HG03520 (cell line): Measurements from ENCODE around the gene B3GNT5.

Source experiments
- ATAC-seq: cut with Tn5 transposase; IDR thresholded peaks from one replicate; pipeline ENCODE4 v1.9.1; 2021; ENCODE audit warnings: mild to moderate bottlenecking, moderate library complexity; ENCODE audit not compliant: unreplicated experiment

Gene B3GNT5

DNA sequence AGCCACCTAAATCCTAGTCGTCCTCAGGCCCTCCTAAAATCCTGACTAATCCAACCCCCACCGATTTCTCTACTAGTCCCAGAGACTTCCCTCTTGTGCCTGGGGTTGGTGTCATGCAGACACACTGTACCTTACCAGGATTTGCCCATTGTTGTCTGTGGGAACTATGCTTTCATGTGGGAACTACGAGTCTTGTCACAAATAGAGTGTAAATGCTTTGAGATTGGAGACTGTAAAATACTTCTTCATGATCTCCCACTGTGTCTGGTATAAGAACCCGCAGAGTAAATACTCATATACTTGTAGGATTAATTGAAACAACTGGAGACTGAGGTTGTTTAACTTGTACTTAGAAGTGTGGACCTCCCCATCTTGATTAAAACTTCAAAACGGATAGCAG lies 11.2 kb downstream of the B3GNT5 start:
- no peak for ATAC-seq

DNA sequence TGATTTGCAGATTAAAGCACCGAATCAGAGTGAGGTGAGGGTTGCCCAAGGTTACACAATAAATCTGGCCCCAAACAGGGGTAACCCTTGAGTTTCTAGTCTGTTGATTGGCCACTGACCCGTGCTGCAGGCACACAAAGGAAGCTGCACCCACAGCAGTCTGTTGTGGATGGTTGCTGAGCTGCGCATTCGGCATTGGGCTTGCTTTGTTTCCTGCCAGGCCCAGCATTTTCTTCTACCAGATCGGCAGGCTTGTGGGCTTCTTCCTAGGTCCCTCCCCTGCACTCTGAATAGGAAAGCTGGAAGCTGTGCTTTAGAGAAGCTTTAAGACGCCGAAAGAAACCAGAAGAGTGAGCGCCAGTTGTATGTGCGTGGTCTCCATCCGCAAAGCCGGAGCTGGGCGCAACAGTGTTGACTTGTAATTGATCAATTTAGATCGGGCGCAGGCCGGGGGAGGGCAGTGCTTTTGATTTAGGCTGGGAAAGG lies 12.1 kb downstream of the B3GNT5 start:
- ATAC-seq, result no peak

DNA sequence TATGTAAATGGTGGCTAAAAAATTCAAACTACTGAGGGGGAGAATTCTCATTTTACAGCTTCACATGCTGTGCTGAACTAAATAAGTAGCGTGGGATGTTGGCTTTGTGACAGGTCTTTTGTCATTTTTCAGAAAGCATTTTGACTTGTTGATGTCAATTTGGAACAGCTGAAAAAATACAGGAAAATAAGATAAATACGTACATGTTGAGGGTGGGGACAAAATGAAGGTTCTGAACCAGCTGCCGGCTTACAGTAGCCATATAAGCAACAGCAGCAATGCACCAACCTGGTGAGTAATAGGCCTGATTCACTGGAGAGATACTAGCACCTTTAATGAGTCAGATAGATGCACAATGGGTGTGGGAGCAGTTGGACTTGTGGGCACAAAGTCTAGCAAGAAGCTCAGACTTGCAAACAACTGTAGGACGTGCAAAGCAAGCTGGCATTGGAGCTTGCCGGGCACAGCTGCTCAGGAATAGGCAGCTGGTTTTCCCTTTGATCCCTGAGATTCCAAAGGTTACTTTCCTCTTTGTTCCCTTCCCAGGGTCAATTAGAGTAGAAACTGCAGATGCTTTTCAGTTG lies 12.9 kb downstream of the B3GNT5 start:
- no peak for ATAC-seq

DNA sequence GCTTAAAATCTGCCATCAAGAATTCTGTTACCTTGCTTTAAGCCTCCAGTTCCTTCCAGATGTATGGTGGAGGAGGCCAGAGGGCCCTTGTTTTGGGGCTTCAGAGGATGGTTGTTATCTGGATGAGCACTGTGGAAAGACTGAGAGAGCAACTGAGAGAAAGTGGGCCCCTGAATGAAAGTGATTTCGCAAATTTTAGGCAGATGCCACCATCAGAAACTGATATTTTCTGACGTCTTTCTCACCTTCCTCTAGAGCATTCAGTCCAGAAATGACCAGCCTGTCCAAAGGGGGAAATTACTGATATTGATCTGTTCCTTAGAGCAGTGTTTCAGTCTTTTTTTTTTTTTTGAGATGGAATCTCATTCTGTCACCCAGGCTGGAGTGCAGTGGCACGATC lies 13.4 kb downstream of the B3GNT5 start:
- no peak for ATAC-seq

DNA sequence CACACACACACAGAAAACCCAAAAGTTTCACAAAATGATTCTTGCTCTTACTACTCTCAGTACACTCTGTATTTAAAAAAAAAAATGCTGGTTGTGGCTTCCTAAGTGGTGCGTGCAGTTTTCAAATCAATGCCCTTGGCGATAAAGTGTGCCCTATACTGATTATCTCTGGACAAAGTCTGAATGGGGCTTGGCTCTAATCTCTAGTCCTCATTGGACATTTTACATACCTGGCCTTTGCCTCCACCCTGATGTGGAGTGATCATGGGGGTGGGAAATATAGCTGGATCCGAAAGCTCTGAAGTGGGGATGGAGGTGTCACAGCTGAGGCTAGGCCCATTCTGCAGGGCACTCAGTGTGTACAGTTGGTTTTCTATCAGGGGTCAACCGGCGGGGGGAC lies 14.1 kb downstream of the B3GNT5 start:
- ATAC-seq, result no peak

DNA sequence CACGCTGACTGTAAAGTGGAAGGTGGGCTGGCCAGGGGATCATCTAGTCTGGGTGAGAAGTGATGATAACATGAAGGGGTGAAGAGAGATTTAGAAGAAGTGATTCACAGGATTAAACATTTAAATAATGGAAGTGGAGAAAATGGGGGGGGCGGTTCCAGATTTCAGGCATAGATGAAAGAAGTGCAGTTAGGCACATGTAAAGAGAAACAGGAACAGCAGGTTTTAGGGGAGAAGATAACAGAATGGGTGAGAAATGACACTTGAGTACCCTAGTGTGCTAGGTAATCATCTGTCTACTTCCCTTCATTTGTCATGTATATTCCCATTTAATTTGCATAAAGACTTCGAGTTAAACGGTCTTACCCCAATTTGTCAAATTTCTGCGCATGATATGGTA lies 15.3 kb downstream of the B3GNT5 start:
- ATAC-seq, result no peak

DNA sequence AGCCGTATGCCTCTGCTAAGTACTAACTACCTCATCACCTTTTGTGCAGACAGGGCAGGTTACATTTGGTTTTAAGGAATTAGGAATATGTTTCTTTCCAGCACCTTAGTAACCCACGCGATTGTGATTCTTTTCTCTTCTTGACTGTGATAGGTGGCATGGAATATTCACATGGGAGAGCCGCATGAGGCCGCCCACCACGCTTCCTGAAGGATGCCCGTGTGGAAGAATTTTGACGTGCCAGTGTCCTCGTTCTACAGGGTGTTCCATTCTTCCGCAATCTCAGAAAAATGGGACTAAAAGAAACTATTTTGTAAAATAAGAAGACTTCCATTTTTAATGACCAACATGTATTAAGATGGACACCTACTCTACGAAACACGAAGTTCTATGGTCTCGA lies 16.3 kb downstream of the B3GNT5 start:
- ATAC-seq, result no peak

DNA sequence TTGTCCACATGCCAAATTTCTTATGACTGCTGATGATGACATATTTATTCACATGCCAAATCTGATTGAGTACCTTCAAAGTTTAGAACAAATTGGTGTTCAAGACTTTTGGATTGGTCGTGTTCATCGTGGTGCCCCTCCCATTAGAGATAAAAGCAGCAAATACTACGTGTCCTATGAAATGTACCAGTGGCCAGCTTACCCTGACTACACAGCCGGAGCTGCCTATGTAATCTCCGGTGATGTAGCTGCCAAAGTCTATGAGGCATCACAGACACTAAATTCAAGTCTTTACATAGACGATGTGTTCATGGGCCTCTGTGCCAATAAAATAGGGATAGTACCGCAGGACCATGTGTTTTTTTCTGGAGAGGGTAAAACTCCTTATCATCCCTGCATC lies 17.3 kb downstream of the B3GNT5 start:
- no peak for ATAC-seq

DNA sequence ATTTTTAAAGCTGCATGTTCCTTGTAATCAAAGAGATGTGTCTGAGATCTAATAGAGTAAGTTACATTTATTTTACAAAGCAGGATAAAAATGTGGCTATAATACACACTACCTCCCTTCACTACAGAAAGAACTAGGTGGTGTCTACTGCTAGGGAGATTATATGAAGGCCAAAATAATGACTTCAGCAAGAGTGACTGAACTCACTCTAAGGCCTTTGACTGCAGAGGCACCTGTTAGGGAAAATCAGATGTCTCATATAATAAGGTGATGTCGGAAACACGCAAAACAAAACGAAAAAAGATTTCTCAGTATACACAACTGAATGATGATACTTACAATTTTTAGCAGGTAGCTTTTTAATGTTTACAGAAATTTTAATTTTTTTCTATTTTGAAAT lies 19.1 kb downstream of the B3GNT5 start:
- no peak for ATAC-seq

DNA sequence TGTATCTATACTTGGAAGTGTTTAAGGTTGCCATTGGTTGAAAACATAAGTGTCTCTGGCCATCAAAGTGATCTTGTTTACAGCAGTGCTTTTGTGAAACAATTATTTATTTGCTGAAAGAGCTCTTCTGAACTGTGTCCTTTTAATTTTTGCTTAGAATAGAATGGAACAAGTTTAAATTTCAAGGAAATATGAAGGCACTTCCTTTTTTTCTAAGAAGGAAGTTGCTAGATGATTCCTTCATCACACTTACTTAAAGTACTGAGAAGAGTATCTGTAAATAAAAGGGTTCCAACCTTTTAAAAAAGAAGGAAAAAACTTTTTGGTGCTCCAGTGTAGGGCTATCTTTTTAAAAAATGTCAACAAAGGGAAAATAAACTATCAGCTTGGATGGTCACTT lies 19.7 kb downstream of the B3GNT5 start:
- no peak for ATAC-seq

DNA sequence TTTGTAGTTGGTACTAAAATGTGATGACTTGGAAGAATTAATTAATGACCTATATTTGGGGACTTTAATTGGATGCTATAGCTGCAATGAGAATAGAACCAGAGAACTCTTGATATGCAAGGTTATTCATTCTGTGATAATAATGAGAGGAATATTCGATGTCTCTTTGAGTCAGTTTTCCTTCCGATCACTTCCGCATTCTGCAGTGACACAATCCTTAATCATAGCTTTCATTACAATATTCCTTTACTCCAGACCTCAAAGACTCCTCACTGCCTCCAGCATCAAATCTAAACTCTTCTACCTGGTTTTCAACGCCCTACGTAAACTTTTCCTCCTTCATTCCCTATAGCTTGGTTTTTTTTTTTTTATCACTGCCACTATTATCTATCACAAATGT lies 21.6 kb downstream of the B3GNT5 start:
- ATAC-seq, result no peak

DNA sequence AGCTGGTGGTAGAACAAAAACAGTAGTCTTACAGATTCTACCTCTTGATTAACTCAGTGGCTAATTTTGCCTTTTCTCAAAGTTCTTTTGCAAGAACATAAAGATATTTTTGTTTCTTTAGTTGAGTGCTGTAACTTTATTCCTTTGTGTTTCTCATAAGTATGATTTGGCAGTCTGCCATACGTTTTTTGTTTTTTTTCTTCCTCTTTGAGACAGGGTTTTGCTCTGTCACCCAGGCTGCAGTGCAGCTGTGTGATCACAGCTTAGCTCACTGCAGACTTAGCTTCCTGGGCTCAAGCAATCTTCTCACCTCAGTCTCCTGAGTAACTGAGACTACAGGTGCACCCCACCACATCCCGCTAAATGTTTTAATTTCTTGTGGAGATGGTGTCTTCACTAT lies 22.4 kb downstream of the B3GNT5 start:
- no peak for ATAC-seq

DNA sequence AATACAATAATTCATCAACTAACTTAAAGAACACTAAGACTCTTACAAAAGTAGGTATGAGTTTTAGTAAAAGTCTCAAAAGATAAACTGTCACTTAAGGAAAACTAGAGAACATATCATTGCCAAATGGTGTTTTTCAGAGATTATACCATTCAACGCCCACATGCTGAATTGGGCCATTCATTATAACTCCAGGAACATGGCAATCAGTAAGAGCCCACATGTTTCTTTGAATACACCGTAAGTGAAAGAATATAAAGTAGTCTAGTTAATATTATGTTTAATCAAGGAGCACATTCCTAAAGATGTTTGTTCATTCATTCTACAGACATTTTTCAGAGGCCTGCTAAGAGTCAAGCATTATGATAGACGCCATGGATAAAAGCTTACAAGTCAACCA lies 22.9 kb downstream of the B3GNT5 start:
- ATAC-seq, result no peak

DNA sequence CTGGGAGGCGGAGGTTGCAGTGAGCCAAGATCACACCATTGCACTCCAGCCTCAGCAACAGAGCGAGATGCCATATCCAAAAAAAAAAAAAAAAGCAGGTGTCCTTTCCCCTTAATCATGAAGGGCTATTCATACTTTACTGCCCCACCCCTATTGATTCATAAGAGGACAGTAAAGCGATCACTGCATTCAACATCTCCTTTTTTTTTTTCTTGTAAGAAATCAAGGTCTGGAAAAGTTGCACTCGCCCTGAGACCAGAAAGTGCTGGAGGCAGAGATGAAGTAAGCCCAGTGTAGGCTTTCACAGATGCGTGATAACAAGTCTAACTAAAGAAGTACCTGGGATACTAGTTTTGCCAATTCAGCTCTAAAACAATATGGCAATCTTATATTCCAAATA lies 24.2 kb downstream of the B3GNT5 start:
- no peak for ATAC-seq

DNA sequence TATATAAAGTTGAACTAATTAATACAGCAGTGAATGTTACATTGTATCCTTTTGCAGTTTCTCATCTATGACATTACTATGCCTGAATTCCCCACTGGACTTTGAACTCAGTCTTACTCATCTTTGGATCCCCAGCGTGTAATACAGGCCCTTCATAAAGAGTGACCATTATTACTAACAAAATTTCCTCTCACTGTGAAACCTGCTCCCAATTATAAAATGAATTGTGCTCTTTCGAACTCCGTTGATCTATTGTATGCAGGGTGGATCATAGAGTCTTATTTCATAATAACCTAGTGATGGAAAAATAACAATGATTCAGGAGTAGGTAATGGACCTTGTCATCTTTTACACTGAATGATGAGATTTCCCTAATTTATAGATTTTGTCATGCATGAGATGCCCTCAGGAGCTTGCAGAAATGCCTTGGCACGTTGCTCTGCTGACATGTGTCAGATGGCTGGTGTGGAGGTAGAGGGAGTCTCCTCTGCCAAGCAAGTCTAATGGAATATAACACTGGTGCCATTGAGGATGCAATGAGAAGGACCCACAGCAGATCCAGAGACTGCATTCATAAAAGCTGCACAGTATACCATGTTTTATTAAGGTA lies 25.5 kb downstream of the B3GNT5 start:
- no peak for ATAC-seq

DNA sequence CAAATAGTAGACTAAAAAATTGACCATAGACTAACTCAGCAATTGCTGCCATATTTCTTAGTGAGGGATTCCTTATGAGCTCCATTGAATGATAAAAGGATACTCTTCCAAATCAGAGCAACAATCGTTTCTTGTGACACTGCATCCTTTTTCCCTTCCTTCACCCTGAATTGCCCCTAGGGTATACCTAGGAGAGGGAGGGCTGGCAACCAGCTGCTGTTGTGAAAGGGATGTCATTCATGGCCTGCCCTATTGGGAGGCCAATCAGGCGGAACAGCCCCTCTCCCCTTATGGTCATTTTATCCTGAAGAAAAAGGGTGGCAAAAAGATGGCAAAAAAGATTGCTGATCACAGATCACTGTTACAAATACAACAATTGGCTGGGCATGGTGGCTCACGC lies 26.3 kb downstream of the B3GNT5 start:
- ATAC-seq, result no peak

DNA sequence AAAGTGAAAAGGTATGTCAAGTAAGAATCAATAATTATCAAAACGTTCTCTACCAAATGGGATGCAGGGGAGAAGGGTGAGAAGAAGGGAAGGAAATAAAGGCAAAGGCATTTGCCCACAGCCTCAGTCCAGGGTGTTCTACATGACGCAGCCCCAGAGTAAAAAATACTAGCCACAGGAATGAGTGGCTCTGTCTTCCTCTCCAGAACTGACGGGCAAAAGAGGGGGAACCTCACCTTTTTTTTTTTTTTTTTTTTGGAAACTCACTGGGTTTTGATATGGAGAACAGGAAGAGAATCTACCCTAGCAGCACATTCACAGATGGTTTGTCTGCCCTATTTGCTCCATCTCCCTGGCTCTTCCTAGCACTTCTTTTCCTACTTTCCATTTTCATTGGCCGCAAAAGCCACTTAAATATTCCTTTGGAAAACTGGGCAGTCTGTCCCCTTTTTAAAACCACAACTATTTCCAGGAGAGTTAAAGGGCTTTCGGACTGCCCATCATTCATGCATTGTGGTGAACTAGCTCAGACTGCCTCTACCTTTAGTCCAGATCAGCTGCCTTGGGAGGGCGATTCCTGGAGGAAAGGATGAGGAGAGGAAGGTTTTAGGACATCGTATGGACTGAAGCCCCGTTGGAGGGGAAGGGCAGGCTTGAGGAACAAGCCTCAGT lies 28.2 kb downstream of the B3GNT5 start:
- ATAC-seq, result no peak

DNA sequence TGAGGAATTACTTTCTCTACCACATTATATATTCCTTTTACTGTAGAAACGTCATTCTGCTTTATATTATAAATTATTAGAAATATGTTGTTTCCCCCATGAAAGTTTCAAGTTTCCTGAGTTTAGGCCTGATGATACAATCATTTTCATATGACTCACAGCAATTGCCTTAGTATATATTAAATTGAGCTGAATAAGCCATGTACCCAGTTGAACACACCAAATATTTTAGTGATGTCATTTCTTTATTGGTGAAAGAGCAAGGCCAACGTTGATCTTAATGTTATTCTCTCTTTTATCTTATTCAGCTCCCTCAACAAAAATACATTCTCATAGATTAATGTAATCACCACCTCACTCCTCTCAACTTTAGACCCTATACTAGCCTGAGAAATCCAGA lies 30.8 kb downstream of the B3GNT5 start:
- no peak for ATAC-seq

DNA sequence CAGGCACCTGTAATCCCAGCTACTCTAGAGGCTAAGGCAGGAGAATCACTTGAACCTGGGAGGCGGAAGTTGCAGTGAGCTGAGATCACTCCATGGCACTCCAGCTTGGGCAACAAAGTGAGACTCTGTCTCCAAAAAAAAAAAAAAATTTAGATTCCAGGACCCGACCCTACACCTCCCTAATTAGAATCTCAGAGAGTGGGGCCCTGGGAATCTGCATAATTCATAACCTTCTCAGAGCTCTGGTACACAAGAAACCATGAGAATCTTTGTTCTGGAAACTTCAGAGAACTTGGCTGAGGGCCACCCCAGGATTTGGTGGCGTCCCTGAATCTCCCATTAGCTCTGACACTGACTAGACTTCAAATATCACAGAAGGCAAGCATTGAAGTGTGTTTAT lies 31.5 kb downstream of the B3GNT5 start:
- ATAC-seq, result no peak

DNA sequence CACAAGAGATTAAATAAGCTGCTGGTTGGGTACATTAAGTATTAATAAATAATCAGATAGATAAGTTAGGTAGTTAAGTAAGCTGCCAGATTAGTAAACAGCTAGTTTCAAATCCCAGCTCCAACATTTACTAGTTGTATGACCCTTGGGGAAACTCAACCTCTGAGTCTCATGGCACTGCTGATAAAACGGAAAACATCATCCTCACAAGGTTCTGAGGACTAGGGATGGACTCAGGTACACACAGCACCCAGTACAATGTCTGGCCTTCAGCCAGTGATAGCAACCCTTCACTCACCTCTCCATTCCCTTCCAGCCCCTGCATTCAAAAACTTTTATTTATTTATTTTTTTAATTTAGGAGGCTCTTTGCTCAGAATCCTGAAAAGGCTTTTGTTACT lies 32.3 kb downstream of the B3GNT5 start:
- no peak for ATAC-seq

DNA sequence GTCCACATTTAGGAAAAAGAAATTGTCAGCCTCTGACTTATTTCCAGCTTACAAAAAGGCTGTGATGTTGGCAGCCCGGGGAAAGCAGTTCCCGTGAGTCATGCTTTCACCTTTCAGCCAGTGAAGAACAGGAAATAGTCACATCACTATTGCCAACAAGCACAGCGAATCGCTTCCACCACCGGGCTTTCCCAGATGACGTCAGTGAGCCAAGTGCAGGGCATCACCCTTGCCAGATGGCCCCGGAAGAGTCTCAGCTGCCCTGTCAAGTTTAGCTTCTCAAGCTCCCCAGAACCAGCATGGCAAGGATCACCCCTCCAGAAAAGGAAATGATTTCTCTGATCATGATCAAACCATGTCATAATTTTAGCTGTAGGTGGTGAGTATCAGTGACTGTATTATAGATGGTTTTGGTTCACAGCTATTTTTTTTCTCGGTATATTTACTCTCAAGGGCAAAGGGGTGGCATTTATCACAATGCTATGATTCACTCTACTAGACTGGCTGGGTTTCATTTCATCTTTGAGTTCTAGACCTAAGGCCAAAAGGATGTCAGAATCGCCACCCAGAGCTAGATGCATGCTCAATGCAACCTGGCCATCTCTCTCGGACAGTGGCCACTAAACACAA lies 32.9 kb downstream of the B3GNT5 start:
- ATAC-seq, result peak; percentile 93

DNA sequence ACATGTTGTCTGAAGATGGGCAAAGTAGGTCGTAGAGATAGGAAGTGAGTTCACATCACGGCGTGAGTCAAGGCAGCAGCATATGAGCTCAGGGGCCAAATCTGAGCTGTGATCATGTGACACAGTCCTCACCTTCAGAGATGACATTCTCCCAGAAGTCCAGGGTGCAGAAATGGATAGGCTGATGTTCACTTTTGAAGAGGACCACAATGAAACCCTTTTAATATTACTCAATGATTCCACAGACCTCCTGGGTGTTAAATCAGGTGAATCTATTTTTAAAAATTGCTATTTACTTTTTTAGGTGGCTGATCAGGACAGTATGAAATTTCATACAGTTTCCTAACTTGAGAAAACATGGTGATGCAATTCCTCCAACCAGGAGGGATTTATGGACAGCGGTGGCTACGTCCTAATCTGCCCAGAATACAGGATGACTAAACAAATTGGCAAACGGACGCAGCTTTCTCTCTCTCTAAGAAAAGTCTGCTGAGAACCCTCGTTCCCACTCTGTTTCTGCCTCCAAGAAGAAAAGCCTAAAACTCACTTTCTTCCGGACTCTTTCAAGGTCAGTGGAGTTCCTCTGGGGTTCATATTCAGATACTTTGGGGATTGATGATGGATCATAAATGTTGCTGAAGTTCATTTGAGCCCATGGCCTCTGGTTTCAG lies 34.4 kb downstream of the B3GNT5 start:
- ATAC-seq, result no peak
